ENCODE measurements around the gene CLEC3B.
A peak's percentile ranks its signal among the peaks of the same experiment; 100 is the strongest.
"Not testable (repeated sequence)": the region's sequence is repeated elsewhere in the genome, so short reads cannot be mapped to it uniquely, and the experiment has no call there.

The CLEC3B gene

GRCh38 chr3:45037720-45038455 is 11.8 kb downstream of the CLEC3B start:
- peak; percentile 92 to 94 for DNase-seq

DNA sequence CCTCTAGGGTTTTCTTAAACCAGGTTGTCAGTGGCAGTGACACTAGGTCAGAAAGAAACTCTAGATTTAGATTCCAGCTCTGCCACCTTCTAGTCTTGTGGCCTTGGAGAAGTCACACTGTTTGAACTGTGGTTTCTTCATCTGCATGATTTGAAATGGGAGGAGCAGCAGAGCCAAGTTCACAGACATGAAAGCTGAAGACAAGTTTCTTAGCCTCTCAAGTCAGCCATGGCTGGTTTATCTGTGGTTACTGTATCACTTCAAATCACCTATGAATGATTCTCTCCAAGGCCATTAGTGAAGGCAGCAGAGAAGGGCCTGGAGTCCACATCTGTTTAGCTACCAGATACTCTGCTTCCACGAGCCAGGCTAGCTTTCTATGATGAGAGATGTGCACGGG is 15.6 kb downstream of the CLEC3B start:
- no peak for DNase-seq

DNA sequence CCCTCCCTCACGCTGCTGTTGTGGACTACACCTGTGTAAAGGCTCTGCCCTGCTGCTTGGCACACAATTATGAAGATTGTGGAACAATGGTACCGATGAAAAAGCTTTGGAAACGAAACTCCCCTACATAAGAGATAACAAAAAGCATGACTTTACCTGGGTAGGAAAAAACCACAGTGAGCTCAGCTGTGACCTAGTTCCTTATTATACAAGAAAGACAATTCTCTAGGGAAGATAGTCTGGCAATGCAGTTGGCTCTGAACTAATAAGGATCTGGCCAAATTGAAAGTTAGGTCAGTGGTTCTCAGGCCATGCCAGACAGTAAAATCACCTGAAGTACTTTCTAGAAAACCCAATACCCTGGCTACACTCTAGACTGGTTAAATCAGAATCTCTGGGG is 16.1 kb downstream of the CLEC3B start:
- no peak for DNase-seq

GRCh38 chr3:45043728-45044299 is 17.7 kb downstream of the CLEC3B start:
- no peak for DNase-seq

- DNase-seq = no peak
Measured at GRCh38 chr3:45048244-45048643, 22.1 kb downstream of the CLEC3B start.

- no peak for DNase-seq
Measured at GRCh38 chr3:45049807-45050206, 23.7 kb downstream of the CLEC3B start.

DNA sequence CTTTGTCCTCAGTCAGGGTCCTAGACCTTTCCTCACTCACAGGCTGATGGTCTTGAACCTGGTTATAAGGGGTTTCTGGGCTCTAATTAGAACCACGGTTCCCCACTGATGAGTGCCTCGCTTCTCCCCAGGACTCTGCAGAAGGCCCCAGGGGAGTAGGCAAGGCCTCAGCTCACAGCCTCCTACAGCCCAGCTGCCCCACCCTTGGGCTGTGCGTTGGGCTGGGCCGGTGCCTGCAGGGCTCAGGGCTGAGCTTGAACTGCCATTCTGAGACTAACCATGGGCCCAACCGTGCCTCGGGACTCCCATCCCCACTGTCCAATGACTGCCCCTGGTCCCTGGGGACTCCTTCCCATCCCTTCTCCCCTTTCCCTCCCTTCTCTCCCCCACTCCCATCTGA is 25.6 kb downstream of the CLEC3B start:
- no peak for DNase-seq

DNA sequence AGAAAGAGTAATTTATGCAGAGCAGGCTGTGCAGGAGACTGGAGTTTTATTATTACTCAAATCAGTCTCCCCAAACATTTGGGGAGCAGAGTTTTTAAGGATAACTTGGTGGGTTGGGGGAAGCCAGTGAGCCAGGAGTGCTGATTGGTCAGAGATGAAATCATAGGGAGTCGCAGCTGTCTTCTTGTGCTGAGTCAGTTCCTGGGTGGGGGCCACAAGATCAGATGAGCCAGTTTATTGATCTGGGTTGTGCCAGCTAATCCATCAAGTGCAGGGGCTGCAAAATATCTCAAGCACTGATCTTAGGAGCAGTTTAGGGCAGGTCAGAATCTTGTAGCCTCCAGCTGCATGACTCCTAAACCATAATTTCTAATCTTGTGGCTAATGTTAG is 27.7 kb downstream of the CLEC3B start:
- not testable (repeated sequence) for DNase-seq

DNA sequence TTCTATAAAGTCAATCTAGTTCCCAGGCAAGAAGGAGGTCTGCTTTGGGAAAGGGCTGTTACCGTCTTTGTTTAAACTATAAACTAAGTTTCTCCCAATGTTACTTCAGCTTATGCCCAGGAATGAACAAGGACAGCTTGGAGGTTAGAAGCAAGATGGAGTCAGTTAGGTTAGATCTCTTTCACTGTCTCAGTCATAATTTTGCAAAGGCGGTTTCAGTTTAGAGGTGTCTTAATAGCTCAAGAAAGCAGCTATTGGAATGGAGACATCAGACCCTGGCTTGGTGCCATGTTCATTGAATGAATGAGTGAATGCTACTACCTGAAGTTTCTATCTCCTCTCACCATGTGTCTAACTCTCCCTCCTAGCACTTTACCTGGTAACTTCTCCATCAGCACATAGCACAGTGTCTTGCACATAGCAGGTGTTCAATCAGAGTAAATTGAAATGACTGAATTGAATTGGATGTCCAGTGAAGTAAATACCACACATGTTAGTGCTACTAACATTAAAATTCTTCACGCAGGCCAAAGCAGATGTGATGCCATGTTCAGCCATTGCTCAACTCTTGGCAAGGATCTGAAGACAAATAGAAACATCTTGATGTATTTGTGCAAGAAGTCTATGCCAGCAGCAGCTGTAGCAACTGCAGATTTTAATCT is 28.2 kb downstream of the CLEC3B start:
- DNase-seq = no peak

DNA sequence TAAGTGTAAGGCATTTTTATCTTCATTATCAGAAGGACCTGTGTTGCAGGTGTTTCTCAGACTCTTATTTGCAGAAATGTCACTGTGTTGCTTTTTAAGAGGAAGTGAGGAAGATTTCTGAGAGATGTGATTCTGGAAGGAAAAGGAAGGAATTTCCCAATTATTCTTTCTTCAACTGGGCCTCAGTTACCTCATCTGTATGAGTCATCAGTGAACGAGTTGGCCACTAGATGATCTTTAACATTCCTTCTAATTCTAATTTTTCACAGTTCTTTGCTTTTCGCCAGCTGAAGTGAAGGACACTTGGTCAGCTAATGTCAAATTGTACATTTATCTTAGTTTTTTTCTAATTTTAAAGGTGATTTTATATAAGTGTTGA is 28.9 kb downstream of the CLEC3B start:
- DNase-seq = no peak

DNA sequence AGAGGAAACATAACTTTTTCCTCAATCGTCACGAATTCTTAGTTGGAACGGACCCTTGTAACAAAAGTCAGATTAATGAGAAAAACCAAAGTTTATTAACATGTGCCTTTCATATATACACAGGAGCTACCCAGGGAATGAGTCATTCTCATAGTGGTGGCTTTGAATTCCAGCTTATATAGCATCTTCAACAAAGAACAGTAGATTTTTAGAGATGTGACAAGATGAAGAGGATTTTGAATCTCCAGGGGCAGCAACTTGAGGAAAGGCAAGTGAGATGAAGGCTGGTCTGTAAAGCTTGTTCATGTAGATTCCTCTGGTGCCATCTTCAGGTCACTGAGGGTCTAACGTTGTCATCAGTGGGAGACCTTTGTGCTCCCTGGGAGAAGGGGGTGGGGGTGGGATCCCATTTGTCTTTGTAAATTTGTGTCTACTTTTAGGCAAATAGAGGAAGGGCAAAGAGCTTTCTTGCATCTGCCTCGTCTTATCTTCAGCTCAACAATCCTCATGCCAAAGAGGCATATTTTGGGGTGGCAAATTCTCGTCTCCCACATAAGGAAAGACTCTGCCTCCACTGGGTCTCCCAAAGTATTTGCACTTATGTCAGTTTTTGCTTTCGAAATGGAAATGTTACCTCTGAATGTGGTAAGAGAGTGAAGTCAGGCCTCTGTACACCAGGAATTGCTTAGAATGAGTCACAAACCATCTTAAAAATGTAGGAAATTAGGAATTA is 29.5 kb downstream of the CLEC3B start:
- no peak for DNase-seq

DNA sequence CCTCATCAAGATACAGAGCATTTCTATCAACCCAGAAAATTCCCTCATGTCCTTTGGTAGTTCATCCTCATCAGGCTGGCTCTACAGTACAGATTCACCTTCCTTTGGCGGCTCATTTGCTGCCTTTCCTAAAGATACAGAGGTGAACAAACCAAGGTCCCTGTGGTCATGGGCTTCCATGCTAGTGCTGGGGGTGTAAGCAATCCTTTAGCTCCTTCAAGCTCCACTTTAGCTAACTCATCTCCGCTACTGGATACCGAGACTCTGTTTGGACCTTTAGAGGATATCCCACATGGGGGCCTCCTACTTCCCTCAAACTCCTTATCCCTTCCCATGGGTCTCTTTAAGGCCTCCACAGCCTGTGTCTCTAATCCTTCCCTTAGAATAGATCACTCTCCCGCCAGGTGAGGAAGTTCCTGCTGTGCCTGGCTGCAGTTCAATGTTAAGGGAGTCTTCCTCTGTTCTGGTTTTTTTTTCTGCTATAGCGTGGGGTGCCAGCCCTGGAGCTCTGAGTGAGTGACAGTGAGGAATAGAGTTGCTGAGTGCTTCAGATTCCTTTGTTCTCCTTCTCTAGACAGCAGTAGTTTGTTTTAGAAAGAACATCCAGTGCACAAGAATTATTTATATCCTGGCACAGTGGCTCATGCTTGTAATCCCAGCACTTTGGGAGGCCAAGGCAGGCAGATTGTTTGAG is 30.7 kb downstream of the CLEC3B start:
- DNase-seq = no peak

- no peak for DNase-seq
Measured at GRCh38 chr3:45057557-45057956, 31.5 kb downstream of the CLEC3B start.

DNA sequence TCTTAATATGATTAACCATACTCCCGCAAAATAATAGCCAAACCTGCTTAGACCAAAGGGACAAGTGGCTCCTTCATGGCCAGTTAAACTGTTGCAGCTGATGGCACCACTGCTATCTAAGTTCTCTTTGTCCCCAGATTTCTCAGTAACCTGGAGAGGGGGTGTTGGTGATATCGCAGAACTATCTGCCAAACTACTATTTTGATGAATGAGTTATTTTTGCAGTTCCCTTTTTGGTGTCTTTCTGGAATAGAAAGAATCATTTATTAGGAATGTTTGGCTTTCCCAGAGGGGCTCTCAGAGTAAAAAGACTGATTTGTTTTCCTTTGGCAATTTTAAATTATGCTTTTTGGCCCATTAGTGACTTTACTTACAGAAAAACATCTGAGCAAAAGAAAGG is 33.0 kb downstream of the CLEC3B start:
- DNase-seq = no peak

DNA sequence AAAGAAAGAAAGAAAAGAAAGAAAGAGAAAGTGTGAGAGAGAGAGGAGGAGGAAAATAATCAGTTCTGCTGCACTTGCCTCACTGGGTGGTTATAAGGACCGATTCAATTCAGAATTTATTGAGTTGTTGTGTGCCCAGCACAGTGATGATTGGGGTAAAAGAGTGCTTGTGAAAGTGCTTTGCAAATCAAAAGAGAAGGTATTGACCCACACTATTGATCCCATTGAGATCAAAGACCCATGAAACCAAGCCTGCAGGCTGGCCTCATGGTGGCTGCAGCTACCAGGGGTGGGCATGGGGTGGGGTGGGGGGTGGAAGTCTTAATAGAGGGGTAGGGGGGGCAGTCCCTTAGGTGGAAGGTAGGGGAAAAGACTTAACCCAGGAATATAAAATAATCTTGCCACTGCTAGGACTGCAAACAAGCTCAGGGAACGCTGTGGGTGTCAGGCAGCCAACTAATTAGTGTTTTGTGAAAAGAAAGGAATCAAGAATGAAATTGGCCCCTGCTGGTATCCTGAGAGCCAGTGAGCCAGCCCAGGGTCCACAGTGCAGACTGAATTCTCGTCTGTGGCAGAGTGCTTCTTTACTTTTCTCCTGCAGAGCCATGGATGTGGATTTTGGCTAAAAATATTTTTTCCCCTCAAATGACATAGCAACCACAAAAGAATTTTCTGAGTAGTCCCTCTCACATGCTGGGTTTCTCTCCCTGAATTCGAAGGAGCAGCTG is 34.2 kb downstream of the CLEC3B start:
- DNase-seq = no peak

GRCh38 chr3:45062697-45063070 is 36.6 kb downstream of the CLEC3B start:
- DNase-seq = no peak

DNA sequence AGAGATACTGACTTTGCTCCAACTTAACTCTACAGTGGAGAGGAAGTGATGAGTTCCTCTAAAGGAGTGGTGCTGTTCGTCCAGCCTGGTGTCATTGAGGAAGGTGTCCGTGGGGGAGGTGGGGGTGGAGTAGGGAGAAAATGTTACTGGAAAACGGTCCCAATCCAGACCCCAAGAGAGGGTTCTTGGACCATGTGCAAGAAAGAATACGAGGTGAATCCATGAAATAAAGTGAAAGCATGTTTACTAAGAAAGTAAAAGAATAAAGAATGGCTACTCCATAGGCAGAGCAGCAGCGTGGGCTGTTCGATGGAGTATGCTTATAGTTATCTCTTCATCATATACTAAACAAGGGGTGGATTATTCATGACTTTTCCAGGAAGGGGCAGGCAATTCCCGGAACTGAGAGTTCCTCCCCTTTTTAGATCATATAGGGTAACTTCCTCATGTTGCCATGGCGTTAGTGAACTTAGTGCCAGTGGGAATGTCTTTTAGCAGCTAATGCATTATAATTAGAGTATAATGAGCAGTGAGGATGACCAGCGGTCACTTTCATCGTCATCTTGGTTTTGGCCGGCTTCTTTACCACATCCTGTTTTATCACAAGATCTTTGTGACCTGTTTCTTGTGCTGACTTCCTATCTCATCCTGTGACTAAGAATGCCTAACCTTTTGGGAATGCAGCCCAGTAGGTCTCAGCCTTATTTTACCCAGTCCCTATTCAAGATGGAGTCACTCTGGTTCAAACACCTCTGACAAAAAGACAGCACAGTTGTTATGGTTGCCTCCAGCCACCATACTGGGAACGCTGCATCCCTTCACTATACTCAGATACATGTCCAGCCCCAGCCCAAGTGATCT is 38.6 kb downstream of the CLEC3B start:
- peak; percentile 62 to 79 for DNase-seq

GRCh38 chr3:45065373-45065720 is 39.2 kb downstream of the CLEC3B start:
- no peak for DNase-seq

GRCh38 chr3:45066109-45066801 is 40.2 kb downstream of the CLEC3B start:
- no peak for DNase-seq

DNA sequence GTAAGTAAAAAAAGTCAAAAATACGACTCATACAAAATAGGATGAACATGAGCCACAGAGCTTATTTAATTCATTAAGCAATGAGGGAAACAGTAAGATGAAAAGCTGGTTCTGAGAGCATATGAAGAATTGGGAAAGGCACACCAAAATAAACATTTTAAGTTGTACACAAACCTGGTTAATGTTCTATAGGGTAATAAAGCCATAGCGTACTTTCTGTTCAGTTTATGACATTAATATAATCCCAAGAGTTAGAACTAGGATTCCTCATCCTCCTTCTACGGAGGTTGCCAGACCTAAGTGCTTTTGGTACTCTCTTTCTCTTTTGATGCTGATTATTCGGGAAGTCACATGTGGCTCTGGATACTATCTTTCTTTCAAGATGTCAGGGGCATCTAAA is 41.4 kb downstream of the CLEC3B start:
- DNase-seq = no peak

GRCh38 chr3:45067941-45068340 is 41.8 kb downstream of the CLEC3B start:
- DNase-seq = no peak
